HepG2 (cell line): ENCODE measurements around the gene ZFAND2B. TPM values are rescaled to one million over a fixed set of nuclear protein-coding genes. Genes with fewer than 3 reads are reported as not detected.

Source experiments
- ADNP ChIP-seq: sonication (generic); formaldehyde crosslinking; IDR thresholded peaks from 2 replicates; pipeline ENCODE4 v1.4.0; 2020; ENCODE audit warnings: missing genetic modification reagents
- HOXD1 ChIP-seq: sonication (generic); formaldehyde crosslinking; IDR thresholded peaks from 2 replicates; pipeline ENCODE4 v1.5.0; 2020; ENCODE audit warnings: missing genetic modification reagents
- RCOR2 ChIP-seq: IDR thresholded peaks from 2 replicates; pipeline ENCODE4 v1.6.1; 2016; ENCODE audit warnings: missing biosample characterization, missing genetic modification reagents
- RFX3 ChIP-seq: IDR thresholded peaks from 2 replicates; pipeline ENCODE4 v1.6.1; 2016; ENCODE audit warnings: missing biosample characterization, missing genetic modification reagents
- RFXAP ChIP-seq: sonication (generic); formaldehyde crosslinking; IDR thresholded peaks from 2 replicates; pipeline ENCODE4 v1.4.0; 2020; ENCODE audit warnings: missing genetic modification reagents, borderline replicate concordance
- TAF1 ChIP-seq: sonication (generic); formaldehyde crosslinking; IDR thresholded peaks from 2 replicates; pipeline ENCODE4 v1.4.0; 2020; ENCODE audit warnings: missing genetic modification reagents
- TRAFD1 ChIP-seq: sonication (generic); formaldehyde crosslinking; IDR thresholded peaks from 2 replicates; pipeline ENCODE4 v1.5.1; 2020; ENCODE audit warnings: missing genetic modification reagents, mild to moderate bottlenecking, borderline replicate concordance
- ZBTB43 ChIP-seq: sonication (generic); formaldehyde crosslinking; conservative IDR thresholded peaks from 2 replicates; pipeline ENCODE4 v1.4.0; 2020; ENCODE audit warnings: missing genetic modification reagents
- ZMAT3 ChIP-seq: sonication (generic); formaldehyde crosslinking; conservative IDR thresholded peaks from 2 replicates; pipeline ENCODE4 v1.7.0; 2021; ENCODE audit warnings: missing genetic modification reagents
- ZNF24 ChIP-seq: fragments of 450-650 bp; IDR thresholded peaks from 2 replicates; pipeline ENCODE4 v1.6.1; 2017; ENCODE audit warnings: antibody characterized with exemption, mild to moderate bottlenecking
- ZNF280B ChIP-seq: sonication (generic); formaldehyde crosslinking; IDR thresholded peaks from 2 replicates; pipeline ENCODE4 v1.5.0; 2020; ENCODE audit warnings: missing genetic modification reagents, mild to moderate bottlenecking, borderline replicate concordance
- ZNF512B ChIP-seq: sonication (generic); formaldehyde crosslinking; IDR thresholded peaks from 2 replicates; pipeline ENCODE4 v1.5.1; 2020; ENCODE audit warnings: missing genetic modification reagents, mild to moderate bottlenecking, borderline replicate concordance
- ZNF549 ChIP-seq: sonication (generic); formaldehyde crosslinking; IDR thresholded peaks from 2 replicates; pipeline ENCODE4 v1.5.0; 2020; ENCODE audit warnings: missing genetic modification reagents
- ZNF629 ChIP-seq: sonication (generic); formaldehyde crosslinking; conservative IDR thresholded peaks from 2 replicates; pipeline ENCODE4 v1.5.0; 2020; ENCODE audit warnings: missing genetic modification reagents
- ZNF704 ChIP-seq: sonication (generic); formaldehyde crosslinking; IDR thresholded peaks from 2 replicates; pipeline ENCODE4 v1.8.1; 2023; ENCODE audit warnings: mild to moderate bottlenecking, inconsistent platforms, moderate library complexity, missing genetic modification reagents, borderline replicate concordance
- ZNF792 ChIP-seq: IDR thresholded peaks from 2 replicates; pipeline ENCODE4 v1.6.1; 2016
- ZNF83 ChIP-seq: sonication (generic); formaldehyde crosslinking; IDR thresholded peaks from 2 replicates; pipeline ENCODE4 v1.4.0; 2020; ENCODE audit warnings: missing genetic modification reagents, mild to moderate bottlenecking, borderline replicate concordance
- ZSCAN21 ChIP-seq: sonication (generic); formaldehyde crosslinking; IDR thresholded peaks from 2 replicates; pipeline ENCODE4 v1.8.0; 2022; ENCODE audit warnings: mild to moderate bottlenecking, missing genetic modification reagents, moderate library complexity, borderline replicate concordance
- ZSCAN25 ChIP-seq: sonication (generic); formaldehyde crosslinking; IDR thresholded peaks from 2 replicates; pipeline ENCODE4 v1.8.0; 2022; ENCODE audit warnings: mild to moderate bottlenecking, missing genetic modification reagents
- polyA plus RNA-seq, 8 experiments: library from polyadenylated mRNA; depleted of rRNA in 3 of 8; stranded (reverse) in 7 of 8; unstranded in 1 of 8; fragments of >200 nt; fragmentation: Illumina TruSeq in 4 of 8; extraction: Trizol in 4 of 8; gene quantifications; 2 replicates each; pipeline versions ENCODE4 v1.2.1 to v1.2.3, GENCODE V29; 2011 to 2016; ENCODE audit warnings: low read depth in 4 of 8, missing spikeins in 1 of 8, mixed read lengths in 1 of 8; ENCODE audit not compliant: insufficient read depth in 1 of 8
- total RNA-seq, 5 experiments: library from RNA; depleted of rRNA; stranded (reverse); fragments of >200 nt; fragmentation: Illumina TruSeq; extraction: Trizol; gene quantifications; 2 replicates each; pipeline ENCODE4 v1.2.3, GENCODE V29; 2016; ENCODE audit warnings: low read depth in 1 of 5

ZFAND2B gene
- total and polyA plus RNA-seq, 2 of the 13 experiments (the other 11 are each of a cell fraction or from before 2014, with no cell fraction given), result 53.3 to 115 TPM

GRCh38 chr2:219177552-219178376 lies 28.8 kb upstream of the ZFAND2B start, which contains the start of gene RETREG2 (continued):
- TF ChIP-seq ZNF512B (CRISPR knock-in tag) (peak; percentile 36; the same call in 1 of the 2 replicates), ZNF549 (CRISPR knock-in tag) (no peak), ZSCAN25 (CRISPR knock-in tag) (no peak), ZNF280B (no peak; the same call in none of the 2 replicates), TAF1 (CRISPR knock-in tag) (peak; percentile 87), ZNF704 (CRISPR knock-in tag) (peak; percentile 81; the same call in 1 of the 2 replicates), ZNF629 (CRISPR knock-in tag) (no peak), ZMAT3 (CRISPR knock-in tag) (peak; percentile 54; the same call in 1 of the 2 replicates), ADNP (CRISPR knock-in tag) (no peak), ZNF83 (CRISPR knock-in tag) (0 out of 2 replicates have a peak, but pooled peaks have one; percentile 70), RCOR2 (no peak; the same call in 1 of the 2 replicates), ZNF792 (CRISPR knock-in tag) (no peak), RFX3 (CRISPR knock-in tag) (no peak), ZBTB43 (CRISPR knock-in tag) (0 out of 2 replicates have a peak, but pooled peaks have one; percentile 20), RFXAP (no peak), ZNF24 (no peak; the same call in 1 of the 2 replicates), TRAFD1 (CRISPR knock-in tag) (no peak), ZSCAN21 (CRISPR knock-in tag) (peak; percentile 36; the same call in 1 of the 2 replicates), HOXD1 (CRISPR knock-in tag) (peak; percentile 28; the same call in 1 of the 2 replicates)
